NCI-H1092 treated with DMSO at 0.1 percent for 48 hours (cell line): Measurements from ENCODE around the gene MRPL19.

ENCODE experiments used
- DNase-seq: peaks from one replicate; lab custom pipeline; 2025; lab: John Stamatoyannopoulos, UW

MRPL19 gene

DNA sequence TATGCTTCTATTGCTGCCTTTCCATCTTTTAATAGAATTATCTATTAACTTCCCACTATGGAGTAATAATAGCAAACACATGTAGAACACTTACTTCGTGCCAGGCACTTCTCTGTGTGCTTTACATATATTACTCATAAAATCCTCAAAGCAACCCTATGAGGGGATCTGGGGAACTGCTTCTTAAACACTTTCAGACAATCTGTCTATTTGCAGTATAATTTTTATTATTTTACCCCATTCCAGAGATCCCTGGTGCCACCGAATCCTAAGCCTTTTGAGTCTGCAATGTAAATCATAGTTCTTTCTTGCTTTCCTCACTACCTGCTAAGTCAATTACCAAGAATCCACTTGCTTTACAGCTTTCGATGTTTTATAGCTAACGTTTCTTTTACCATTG, 89.7 kb downstream of the MRPL19 start:
- DNase-seq, result no peak

DNA sequence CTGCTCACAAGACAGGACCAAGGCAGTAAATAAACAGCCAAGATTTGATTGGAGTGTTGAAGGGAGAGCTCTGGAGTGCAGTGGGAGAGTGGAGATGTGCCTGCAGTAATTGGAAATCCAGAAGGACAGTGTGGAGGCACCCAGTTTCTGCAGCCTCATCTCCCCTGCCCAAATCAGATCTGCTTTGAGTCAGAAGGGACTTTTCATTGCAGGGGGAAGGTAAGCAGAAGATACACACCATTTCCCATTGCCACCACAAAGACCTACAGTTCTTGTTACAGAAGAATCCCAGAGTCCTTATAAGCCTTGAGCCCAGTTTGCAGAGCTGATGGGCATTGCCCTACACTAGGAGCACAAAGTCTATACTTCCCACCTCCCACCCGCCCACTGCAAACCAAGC, 91.4 kb downstream of the MRPL19 start:
- DNase-seq, result no peak
